B cell (primary cell): ENCODE results near the gene RAP2A. TPM values are rescaled to one million over a fixed set of nuclear protein-coding genes. Genes with fewer than 3 reads are reported as not detected.

Experiments
- ATAC-seq: fragments of 200-7000 bp; cut with Tn5 transposase; one replicate; pipeline ENCODE4 v1.10.0; 2021; ENCODE audit warnings: low read depth, mild to moderate bottlenecking, moderate number of reproducible peaks, moderate library complexity
- CTCF ChIA-PET: fragments of 350-600 bp; sonication (Branson Sonifier 250); formaldehyde crosslinking; loops from one replicate; lab custom pipeline; 2021; ENCODE audit warnings: antibody characterized with exemption, inconsistent platforms; lab: Charles Lee
- POLR2A ChIA-PET: fragments of 350-600 bp; sonication (Branson Sonifier 250); formaldehyde crosslinking; loops from one replicate; lab custom pipeline; 2021; ENCODE audit warnings: antibody characterized with exemption; lab: Charles Lee
- DNase-seq: peaks from one replicate; pipeline ENCODE4 v3.0.0; 2013
- H2AFZ ChIP-seq: 2 replicates; pipeline ENCODE4 v1.6.1; 2012; ENCODE audit warnings: mild to moderate bottlenecking, low read depth, low read length; ENCODE audit not compliant: insufficient read depth, poor library complexity, severe bottlenecking
- H3K27ac ChIP-seq, 2 donors: 1 replicate in 1 of 2; 2 replicates in 1 of 2; pipeline ENCODE4 v1.5.1; 2012 to 2013; ENCODE audit warnings: low read length in 2 of 2, mild to moderate bottlenecking in 2 of 2, moderate library complexity in 1 of 2
- H3K27me3 ChIP-seq, 4 experiments: fragments of 200-600 bp in 1 of 4; sonication (generic) in 1 of 4; replicated peaks in 1 of 4; 1 replicate in 2 of 4; 2 replicates in 2 of 4; pipeline versions ENCODE4 v1.6.1 to v1.7.0; 2013 to 2016; ENCODE audit warnings: low read length in 3 of 4, mild to moderate bottlenecking in 2 of 4, mixed read lengths in 1 of 4, moderate library complexity in 1 of 4; ENCODE audit not compliant: insufficient read depth in 4 of 4, control insufficient read depth in 3 of 4; ENCODE audit errors: control extremely low read depth in 1 of 4
- H3K36me3 ChIP-seq, 2 experiments: replicated peaks in 1 of 2; 1 replicate in 1 of 2; 2 replicates in 1 of 2; pipeline versions ENCODE4 v1.6.1 to v1.7.1; 2013; ENCODE audit warnings: low read length in 1 of 2; ENCODE audit not compliant: insufficient read depth in 2 of 2, control insufficient read depth in 1 of 2; ENCODE audit errors: control extremely low read depth in 1 of 2, extremely low read depth in 1 of 2
- H3K4me1 ChIP-seq, 2 donors: fragments of 200-600 bp in 1 of 2; sonication (generic) in 1 of 2; 1 replicate in 1 of 2; 2 replicates in 1 of 2; pipeline versions ENCODE4 v1.5.1 to v1.6.1; 2013 to 2017; ENCODE audit warnings: low read length in 2 of 2; ENCODE audit not compliant: control insufficient read depth in 2 of 2, insufficient read depth in 2 of 2
- H3K4me2 ChIP-seq: replicated peaks from 2 replicates; pipeline ENCODE3; 2012; ENCODE audit warnings: mild to moderate bottlenecking, low read depth, low read length; ENCODE audit not compliant: poor library complexity, severe bottlenecking
- H3K4me3 ChIP-seq, 5 experiments: fragments of 200-600 bp in 1 of 5; sonication (generic) in 1 of 5; 1 replicate in 3 of 5; 2 replicates in 2 of 5; pipeline versions ENCODE4 v1.5.1 to v1.7.0; 2011 to 2016; ENCODE audit warnings: low read length in 4 of 5, mild to moderate bottlenecking in 4 of 5, low read depth in 2 of 5, control low read depth in 1 of 5, moderate library complexity in 1 of 5; ENCODE audit not compliant: insufficient read depth in 1 of 5; ENCODE audit errors: control extremely low read depth in 1 of 5, extremely low read depth in 1 of 5
- H3K79me2 ChIP-seq: fragments of 200-600 bp; sonication (generic); one replicate; pipeline ENCODE4 v1.6.0; 2016; ENCODE audit warnings: low read length; ENCODE audit not compliant: control insufficient read depth, insufficient read depth
- H3K9ac ChIP-seq: fragments of 200-600 bp; sonication (generic); 2 replicates; pipeline ENCODE4 v1.6.1; 2017; ENCODE audit warnings: mild to moderate bottlenecking, low read length, moderate library complexity
- H3K9me3 ChIP-seq, 3 donors: one replicate each; pipeline versions ENCODE4 v1.6.1 to v1.7.1; 2013; ENCODE audit warnings: low read length in 2 of 3; ENCODE audit not compliant: control insufficient read depth in 2 of 3, insufficient read depth in 1 of 3; ENCODE audit errors: control extremely low read depth in 1 of 3
- H4K20me1 ChIP-seq: 2 replicates; pipeline ENCODE4 v1.6.0; 2012; ENCODE audit warnings: mild to moderate bottlenecking, low read length; ENCODE audit not compliant: insufficient read depth, control insufficient read depth, poor library complexity, severe bottlenecking
- H3K27ac Mint-ChIP-seq: one replicate; pipeline ENCODE4 v1.8.0; 2021; ENCODE audit warnings: mixed read lengths
- H3K27me3 Mint-ChIP-seq: one replicate; pipeline ENCODE4 v1.8.0; 2021; ENCODE audit warnings: mixed read lengths
- H3K4me1 Mint-ChIP-seq: one replicate; pipeline ENCODE4 v1.8.0; 2021; ENCODE audit warnings: mixed read lengths
- H3K4me3 Mint-ChIP-seq: one replicate; pipeline ENCODE4 v1.8.0; 2021; ENCODE audit warnings: mixed read lengths
- H3K9me3 Mint-ChIP-seq: one replicate; pipeline ENCODE4 v1.8.0; 2022; ENCODE audit warnings: mixed read lengths; ENCODE audit not compliant: insufficient read depth
- CTCF ChIP-seq: fragments of 200-600 bp; IDR thresholded peaks from one replicate; pipeline ENCODE4 v1.8.0; 2022; ENCODE audit warnings: antibody characterized with exemption, mild to moderate bottlenecking
- EZH2 ChIP-seq: IDR thresholded peaks from 2 replicates; pipeline ENCODE4 v1.6.1; 2012; ENCODE audit warnings: borderline replicate concordance, low read depth, mild to moderate bottlenecking, moderate library complexity, low read length; ENCODE audit not compliant: insufficient read depth, poor library complexity, severe bottlenecking
- WGBS: methylation state at CpG from one replicate; pipeline ENCODE4 v1.1.5; 2013; ENCODE audit warnings: missing lambda C conversion rate; ENCODE audit not compliant: insufficient coverage; 5-methylcytosine and 5-hydroxymethylcytosine counted together
- intact Hi-C: fragments of 100-400 bp; cut with micrococcal nuclease; formaldehyde crosslinking; loops from one replicate; pipeline ENCODE4 v1.10.0; 2022
- polyA plus RNA-seq: library from polyadenylated mRNA; depleted of rRNA; stranded (reverse); fragments of >200 nt; gene quantifications from 2 replicates; pipeline ENCODE4 v1.2.3, GENCODE V29; 2012
- total RNA-seq, 2 donors: library from RNA; stranded (reverse); fragments of 120-200 nt in 1 of 2; gene quantifications; 1 replicate in 1 of 2; 2 replicates in 1 of 2; pipeline versions ENCODE4 v1.2.3 to v1.2.4, GENCODE V29; 2013 to 2022

The RAP2A gene
- total and polyA plus RNA-seq, 2 donors (not counting 1 experiment from before 2014, with no cell fraction given) = 2.1 to 24.1 TPM

GRCh38 chr13:97385146-97385545 is 48.8 kb upstream of the RAP2A start:
- intact Hi-C loops = no loop called here
- H3K36me3 ChIP-seq = peaks cover 0 to 14% of the 10 kb centered on the region in 2 experiments
- POLR2A ChIA-PET = no interaction called here
- Mint-ChIP-seq H3K9me3 (no peaks in the 10 kb centered on the region), H3K4me3 (no peak overlapping the region), H3K27me3 (no peaks in the 10 kb centered on the region), H3K4me1 (peaks cover 37% of the 10 kb centered on the region), H3K27ac (no peak overlapping the region)
- H3K4me3 ChIP-seq = no peak overlapping the region
- CTCF ChIA-PET = no interaction called here
- DNase-seq (no peak), ATAC-seq (no peak)
- no peaks in the 10 kb centered on the region for H3K9me3 ChIP-seq
- no peaks in the 10 kb centered on the region for H4K20me1 ChIP-seq
- peaks cover 15 to 16% of the 10 kb centered on the region in 2 donors for H3K4me1 ChIP-seq
- no peaks in the 10 kb centered on the region for H3K27me3 ChIP-seq
- no peak overlapping the region for H3K9ac ChIP-seq
- TF ChIP-seq EZH2 (no peak), CTCF (no peak)
- H2AFZ ChIP-seq = no peak overlapping the region
- no peak overlapping the region for H3K27ac ChIP-seq
- no peak overlapping the region for H3K4me2 ChIP-seq
- no peaks in the 10 kb centered on the region for H3K79me2 ChIP-seq

GRCh38 chr13:97385854-97386253 is 48.1 kb upstream of the RAP2A start:
- Histone ChIP-seq H3K79me2 (no peaks in the 10 kb centered on the region), H3K27me3 (no peaks in the 10 kb centered on the region), H3K4me2 (no peak overlapping the region), H3K4me1 (peaks cover 15 to 16% of the 10 kb centered on the region in 2 donors), H3K27ac (no peak overlapping the region), H3K9ac (no peak overlapping the region), H3K9me3 (no peaks in the 10 kb centered on the region), H4K20me1 (no peaks in the 10 kb centered on the region), H2AFZ (no peak overlapping the region), H3K36me3 (peaks cover 0 to 14% of the 10 kb centered on the region in 2 experiments), H3K4me3 (no peak overlapping the region)
- Mint-ChIP-seq H3K4me3 (no peak overlapping the region), H3K27ac (no peak overlapping the region), H3K27me3 (no peaks in the 10 kb centered on the region), H3K9me3 (no peaks in the 10 kb centered on the region), H3K4me1 (peaks cover 37% of the 10 kb centered on the region)
- ChIA-PET POLR2A (no interaction called here), CTCF (no interaction called here)
- ATAC-seq (no peak), DNase-seq (no peak)
- intact Hi-C loops = no loop called here
- no CpG with 5 or more reads among the region's 3 CpGs for WGBS
- TF ChIP-seq CTCF (no peak), EZH2 (no peak)
